Measurements from ENCODE around the gene SNAP91.

DNA sequence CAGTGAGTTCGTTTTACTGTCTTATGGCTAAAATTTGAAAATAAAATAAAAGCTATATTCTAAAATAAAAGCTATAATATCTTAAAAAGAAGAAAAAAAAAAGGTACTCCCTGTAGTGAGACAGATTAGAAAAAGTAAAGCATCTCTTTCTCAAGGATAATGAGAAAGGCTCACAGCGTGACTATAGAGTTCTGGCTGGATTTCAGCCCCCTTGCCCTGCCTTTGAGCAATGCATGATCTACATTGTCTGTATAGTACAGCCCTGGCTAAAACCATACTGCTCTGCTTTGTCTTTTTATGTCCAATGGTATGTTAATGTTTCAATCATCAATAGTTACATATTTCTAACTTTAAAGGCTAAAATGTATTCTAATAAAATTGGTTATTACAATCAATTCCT is 105.3 kb downstream of the SNAP91 start:
- TF ChIP-seq SIN3A (IDR thresholded peaks at IDR 0.05; ENCODE audit: borderline replicate concordance, insufficient read depth, low read length) (no peak), POLR2AphosphoS5 (IDR thresholded peaks at IDR 0.05; ENCODE audit: low read depth, low read length) (no peak), TAF1 (IDR thresholded peaks at IDR 0.05; ENCODE audit: borderline replicate concordance, insufficient read depth, low read length) (no peak), FOXP2 (optimal IDR thresholded peaks at IDR 0.05; ENCODE audit: borderline replicate concordance, extremely low read depth, extremely low read length, insufficient read depth) (no peak)
- TF ChIP-seq, protein P1, sequence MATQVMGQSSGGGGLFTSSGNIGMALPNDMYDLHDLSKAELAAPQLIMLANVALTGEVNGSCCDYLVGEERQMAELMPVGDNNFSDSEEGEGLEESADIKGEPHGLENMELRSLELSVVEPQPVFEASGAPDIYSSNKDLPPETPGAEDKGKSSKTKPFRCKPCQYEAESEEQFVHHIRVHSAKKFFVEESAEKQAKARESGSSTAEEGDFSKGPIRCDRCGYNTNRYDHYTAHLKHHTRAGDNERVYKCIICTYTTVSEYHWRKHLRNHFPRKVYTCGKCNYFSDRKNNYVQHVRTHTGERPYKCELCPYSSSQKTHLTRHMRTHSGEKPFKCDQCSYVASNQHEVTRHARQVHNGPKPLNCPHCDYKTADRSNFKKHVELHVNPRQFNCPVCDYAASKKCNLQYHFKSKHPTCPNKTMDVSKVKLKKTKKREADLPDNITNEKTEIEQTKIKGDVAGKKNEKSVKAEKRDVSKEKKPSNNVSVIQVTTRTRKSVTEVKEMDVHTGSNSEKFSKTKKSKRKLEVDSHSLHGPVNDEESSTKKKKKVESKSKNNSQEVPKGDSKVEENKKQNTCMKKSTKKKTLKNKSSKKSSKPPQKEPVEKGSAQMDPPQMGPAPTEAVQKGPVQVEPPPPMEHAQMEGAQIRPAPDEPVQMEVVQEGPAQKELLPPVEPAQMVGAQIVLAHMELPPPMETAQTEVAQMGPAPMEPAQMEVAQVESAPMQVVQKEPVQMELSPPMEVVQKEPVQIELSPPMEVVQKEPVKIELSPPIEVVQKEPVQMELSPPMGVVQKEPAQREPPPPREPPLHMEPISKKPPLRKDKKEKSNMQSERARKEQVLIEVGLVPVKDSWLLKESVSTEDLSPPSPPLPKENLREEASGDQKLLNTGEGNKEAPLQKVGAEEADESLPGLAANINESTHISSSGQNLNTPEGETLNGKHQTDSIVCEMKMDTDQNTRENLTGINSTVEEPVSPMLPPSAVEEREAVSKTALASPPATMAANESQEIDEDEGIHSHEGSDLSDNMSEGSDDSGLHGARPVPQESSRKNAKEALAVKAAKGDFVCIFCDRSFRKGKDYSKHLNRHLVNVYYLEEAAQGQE (IDR thresholded peaks at IDR 0.05; ENCODE audit: insufficient read depth in 1 of 2, low read depth in 2 of 2, low read length in 2 of 2), result no peak

Measured in PFSK-1 (cell line).